Erythroblast (primary cell): Measurements from ENCODE around the gene SAFB2.

Experiments used
- GATA1 ChIP-seq: IDR thresholded peaks from 2 replicates; pipeline ENCODE4 v1.6.1; 2011; ENCODE audit warnings: low read depth, mild to moderate bottlenecking, control low read depth, low read length, moderate library complexity
- POLR2A ChIP-seq: IDR thresholded peaks from 2 replicates; pipeline ENCODE4 v1.6.1; 2011; ENCODE audit warnings: mild to moderate bottlenecking, low read length

- TF ChIP-seq POLR2A, result no peak
- no peak for TF ChIP-seq GATA1
Observed at GRCh38 chr19:5591476-5591875, 31.1 kb downstream of the SAFB2 start.
